ENCODE data around the gene SLITRK5.

Gene SLITRK5

DNA sequence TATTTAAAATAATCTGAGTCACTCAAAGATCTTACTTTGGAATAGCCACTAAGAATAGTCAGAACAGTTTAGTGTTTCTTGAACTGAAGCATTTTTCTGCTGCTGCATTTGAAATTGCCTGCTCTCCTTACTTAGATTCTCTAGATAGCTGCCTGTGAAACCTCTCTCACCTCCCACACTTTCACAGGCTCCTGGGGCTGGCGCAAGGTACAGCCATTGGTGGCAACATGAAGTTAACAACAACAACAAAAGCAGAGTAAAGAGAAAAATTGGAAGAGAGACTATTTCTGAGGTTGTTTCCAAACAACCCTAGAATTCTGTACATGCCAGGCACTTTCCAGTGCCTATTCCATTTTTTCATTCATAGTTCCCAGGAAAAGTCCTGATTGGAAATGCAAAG lies 25.3 kb downstream of the SLITRK5 start:
- H3K27ac ChIP-seq = no peak overlapping the region
- H3K4me3 ChIP-seq = no peak overlapping the region

GRCh38 chr13:87698268-87698667 lies 27.1 kb downstream of the SLITRK5 start:
- no peak overlapping the region for H3K4me3 ChIP-seq
- no peak overlapping the region for H3K27ac ChIP-seq

DNA sequence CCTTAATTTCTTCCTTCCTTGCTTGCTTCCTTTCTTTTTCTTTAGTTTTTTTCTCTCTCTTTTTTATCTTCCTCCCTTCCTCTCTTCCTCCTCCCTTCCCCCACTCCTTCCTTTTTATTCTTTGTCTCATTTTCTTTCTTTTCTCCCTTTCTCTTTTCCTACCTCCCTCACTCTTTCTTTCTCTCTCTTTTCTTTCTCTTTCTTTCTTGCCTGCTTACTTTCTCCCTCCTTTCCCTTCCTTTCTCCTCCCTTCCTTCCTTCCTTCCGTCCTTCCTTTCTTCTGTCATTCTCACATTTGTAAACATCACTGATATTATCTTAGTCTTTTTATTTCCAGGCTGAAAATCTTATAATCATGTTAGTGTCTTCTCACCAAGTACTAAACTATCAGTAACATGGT lies 38.8 kb downstream of the SLITRK5 start:
- Histone ChIP-seq H3K4me3 (no peak overlapping the region), H3K27ac (no peak overlapping the region)

DNA sequence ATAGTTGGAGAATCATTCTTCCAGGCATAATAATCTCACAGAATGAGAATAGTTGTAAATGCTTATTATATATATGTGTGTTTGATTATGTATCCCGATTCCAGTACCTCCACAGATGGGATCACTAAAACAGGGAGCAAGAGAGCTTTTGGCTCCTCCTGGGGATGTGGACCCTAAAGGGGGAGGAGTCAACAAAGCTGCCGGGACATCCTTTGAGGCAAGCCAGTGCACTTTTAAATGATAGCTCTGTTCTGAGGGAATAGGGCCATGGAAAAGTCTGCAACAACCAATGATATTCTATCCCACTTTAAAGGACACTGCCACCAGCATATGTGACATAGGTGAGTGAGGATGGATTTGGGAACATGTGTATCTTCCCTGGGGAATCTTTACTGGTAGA lies 40.8 kb downstream of the SLITRK5 start:
- H3K27ac ChIP-seq = no peak overlapping the region
- no peak overlapping the region for H3K4me3 ChIP-seq
